Muscle of back (tissue), 13 donors: ENCODE results near the gene MS4A3. TPM values are rescaled to one million over a fixed set of nuclear protein-coding genes. Genes with fewer than 3 reads are reported as not detected.
"Not testable (repeated sequence)": the region's sequence is repeated elsewhere in the genome, so short reads cannot be mapped to it uniquely, and the experiment has no call there.

ENCODE experiments used
- DNase-seq, 3 donors: peaks; one replicate each; pipeline versions ENCODE4 v3.0.0 to v3.0.0-alpha.2; 2013
- long read RNA-seq, 9 donors: transcript quantifications; one replicate each; lab custom pipeline, GENCODE V29; 2026
- polyA plus RNA-seq, 10 donors: library from polyadenylated mRNA; unstranded; fragments of 120-200 nt; gene quantifications; one replicate each; pipeline ENCODE4 v1.2.1, GENCODE V29; 2013; ENCODE audit not compliant: insufficient read length in 10 of 10

The MS4A3 gene, protein sequence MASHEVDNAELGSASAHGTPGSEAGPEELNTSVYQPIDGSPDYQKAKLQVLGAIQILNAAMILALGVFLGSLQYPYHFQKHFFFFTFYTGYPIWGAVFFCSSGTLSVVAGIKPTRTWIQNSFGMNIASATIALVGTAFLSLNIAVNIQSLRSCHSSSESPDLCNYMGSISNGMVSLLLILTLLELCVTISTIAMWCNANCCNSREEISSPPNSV
- polyA plus RNA-seq, result 1 to 10 TPM in 4 of 10 donors, under 1 TPM in 6; 0.38 to 1.6 (median 0.77) TPM
- long read RNA-seq, donor 1, result 0 reads
- long read RNA-seq, donor 2, partial matches to known transcripts, result 0 of 1 reads
- long read RNA-seq, donor 2, other reads (novel, unspliced or antisense), result 0 of 1 reads
- long read RNA-seq, donor 3, result 0 reads
- long read RNA-seq, donor 4, result 0 reads
- long read RNA-seq, donor 5, result 0 reads
- long read RNA-seq, donor 6, result 0 reads
- long read RNA-seq, donor 7, result 0 reads
- long read RNA-seq, donor 8, result 0 reads
- long read RNA-seq, donor 9, result 0 reads

DNA sequence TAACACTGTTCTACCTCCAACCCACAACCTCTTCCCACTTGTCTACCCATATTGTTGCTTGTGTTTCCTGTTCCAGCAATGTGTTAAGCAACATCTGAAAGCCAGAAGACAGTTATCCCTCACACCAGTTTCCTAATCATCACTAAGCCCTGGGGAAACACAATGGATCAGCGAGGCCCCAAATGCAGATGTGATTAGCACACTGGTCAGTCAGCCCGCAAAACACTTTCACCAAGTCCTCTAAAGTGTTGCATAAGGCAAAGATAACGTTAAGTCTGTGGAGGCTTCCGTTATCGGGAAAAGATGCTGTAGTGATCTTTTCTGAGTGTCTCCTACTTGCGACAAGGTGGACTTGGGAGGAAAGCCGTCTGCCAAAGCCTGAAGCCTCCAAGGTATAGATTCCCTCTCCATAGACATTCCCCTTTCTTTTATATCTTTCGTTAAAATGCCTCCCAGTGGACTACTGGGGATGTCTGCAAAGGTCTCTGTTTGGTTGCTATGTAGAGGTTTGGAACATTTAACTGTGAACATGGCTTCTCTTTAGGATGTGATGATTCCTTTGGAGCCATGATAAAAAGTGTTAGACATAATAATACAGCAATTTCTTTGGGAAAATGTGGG is at the start of gene MS4A3:
TSS of gene MS4A3 (plus strand) at position 317 of the 621 bp plus-strand sequence. CDS start 4,496 bp downstream, outside the sequence.
- DNase-seq, result no peak

DNA sequence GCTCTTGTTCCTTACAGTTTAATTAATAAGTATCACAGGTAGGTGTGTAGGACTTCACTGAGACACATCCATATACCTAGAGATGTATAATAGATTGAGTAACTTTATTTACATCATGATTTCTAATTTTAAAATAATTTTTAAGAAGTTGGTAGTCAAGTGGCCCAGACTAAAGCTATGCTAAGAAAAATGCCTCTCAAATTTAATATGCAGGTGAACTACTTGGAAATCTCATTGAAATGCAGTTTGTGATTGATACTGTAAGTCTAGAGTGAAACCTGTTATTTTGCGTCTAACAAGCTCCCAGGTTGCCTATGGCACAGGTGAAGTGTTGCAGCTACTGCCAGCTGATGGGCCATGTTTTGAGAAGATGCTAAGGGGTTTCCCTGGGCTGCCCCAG is 39.6 kb upstream of the MS4A3 start, which contains the start of gene OOSP4B:
TSS of gene OOSP4B (plus strand) at position 301 of the 400 bp plus-strand sequence.
- DNase-seq, result no peak

DNA sequence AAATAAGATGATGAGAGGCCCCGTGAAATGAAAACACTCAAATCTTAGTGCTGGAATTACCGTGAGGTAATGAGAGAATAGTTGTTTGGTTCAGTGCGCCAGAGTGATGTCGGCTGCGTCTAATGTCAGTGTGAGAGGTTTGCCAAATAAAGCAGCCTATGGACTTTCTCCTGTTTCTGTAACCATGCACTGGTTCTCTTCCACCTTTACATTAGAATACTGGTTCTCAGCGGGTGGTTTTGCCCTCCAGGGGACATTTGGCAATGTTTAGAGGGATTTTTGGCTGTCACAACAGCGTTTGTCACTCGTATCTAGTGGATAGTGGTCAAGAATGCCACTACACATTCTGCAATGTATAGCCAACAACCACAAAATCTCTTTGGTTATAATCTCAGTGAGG is 38.4 kb upstream of the MS4A3 start:
- no peak for DNase-seq

DNA sequence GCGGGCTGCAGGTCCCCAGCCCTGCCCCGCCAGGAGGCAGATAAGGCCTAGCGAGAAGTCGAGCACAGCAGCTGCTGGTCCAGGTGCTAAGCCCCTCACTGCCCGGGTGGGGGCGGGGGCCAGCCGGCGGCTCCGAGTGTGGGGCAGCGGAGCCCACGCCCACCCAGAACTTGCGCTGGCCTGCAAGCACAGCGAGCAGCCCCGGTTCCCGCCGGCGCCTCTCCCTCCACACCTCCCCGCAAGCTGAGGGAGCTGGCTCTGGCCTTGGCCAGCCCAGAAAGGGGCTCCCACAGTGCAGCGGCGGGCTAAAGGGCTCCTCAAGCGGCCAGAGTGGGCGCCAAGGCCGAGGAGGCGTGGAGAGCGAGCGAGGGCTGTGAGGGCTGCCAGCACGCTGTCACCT is 36.1 kb upstream of the MS4A3 start:
- not testable (repeated sequence) for DNase-seq

DNA sequence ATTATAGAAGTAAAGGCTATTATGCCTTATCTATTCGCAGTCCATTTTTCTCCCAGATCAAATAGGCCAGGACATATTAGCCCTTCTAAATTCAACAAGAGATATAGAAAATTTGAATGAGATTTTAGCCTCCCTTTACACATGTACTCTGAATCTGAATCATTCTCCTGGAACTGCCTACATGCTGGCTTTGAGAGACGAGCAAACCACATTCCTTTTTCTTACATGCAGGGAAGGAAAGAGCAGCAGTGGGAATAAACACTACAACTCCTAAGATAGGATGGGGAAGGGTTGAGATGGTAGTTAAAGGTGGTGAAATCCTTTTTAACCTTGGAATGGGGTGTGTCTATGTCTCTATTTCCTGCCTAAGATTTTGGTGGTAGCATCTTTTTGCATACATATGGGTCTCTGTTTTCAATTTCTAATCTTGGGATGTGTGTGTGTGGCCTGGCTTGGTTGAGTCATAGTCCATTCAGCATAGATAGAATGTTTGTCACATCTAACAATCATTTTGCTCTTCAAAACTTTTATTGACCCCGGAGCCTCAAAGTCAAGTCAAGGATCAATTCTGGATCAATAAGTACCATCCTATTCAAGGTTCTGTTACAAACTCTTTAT is 27.3 kb upstream of the MS4A3 start:
- DNase-seq, result no peak

DNA sequence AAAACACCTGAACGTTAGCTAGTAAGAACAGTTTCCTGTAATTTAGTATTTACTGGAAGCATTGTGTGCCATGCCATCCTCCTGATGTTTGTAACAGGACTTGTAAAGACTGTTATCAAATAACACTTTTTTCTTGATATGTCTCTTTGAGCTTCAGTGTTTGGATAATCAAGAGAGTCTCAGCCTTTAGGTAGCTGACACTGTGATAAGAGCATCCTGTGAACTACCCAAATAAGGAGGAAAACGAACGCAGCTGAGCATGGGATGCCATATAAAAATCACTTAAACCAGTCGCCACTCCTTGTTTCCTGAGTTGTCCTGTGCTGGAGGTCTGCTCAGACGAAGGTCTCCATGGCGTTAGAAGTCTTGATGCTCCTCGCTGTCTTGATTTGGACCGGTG is 16.4 kb upstream of the MS4A3 start, which contains the start of gene OOSP2:
TSS of gene OOSP2 (plus strand) at position 301 of the 400 bp plus-strand sequence. CDS start at position 352, 51 bp downstream.
- no peak for DNase-seq

DNA sequence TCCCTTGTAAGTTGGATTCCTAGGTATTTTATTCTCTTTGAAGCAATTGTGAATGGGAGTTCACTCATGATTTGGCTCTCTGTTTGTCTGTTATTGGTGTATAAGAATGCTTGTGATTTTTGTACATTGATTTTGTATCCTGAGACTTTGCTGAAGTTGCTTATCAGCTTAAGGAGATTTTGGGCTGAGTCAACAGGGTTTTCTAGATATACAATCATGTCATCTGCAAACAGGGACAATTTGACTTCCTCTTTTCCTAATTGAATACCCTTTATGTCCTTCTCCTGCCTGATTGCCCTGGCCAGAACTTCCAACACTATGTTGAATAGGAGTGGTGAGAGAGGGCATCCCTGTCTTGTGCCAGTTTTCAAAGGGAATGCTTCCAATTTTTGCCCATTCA is 6.0 kb upstream of the MS4A3 start:
- DNase-seq, result not testable (repeated sequence)

DNA sequence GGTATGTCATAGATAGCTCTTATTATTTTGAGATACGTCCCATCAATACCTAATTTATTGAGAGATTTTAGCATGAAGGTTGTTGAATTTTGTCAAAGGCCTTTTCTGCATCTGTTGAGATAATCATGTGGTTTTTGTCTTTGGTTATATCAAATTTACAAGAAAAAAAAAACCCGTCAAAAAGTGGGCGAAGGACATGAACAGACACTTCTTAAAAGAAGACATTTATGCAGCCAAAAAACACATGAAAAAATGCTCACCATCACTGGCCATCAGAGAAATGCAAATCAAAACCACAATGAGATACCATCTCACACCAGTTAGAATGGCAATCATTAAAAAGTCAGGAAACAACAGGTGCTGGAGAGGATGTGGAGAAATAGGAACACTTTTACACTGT is 5.6 kb upstream of the MS4A3 start:
- not testable (repeated sequence) for DNase-seq

DNA sequence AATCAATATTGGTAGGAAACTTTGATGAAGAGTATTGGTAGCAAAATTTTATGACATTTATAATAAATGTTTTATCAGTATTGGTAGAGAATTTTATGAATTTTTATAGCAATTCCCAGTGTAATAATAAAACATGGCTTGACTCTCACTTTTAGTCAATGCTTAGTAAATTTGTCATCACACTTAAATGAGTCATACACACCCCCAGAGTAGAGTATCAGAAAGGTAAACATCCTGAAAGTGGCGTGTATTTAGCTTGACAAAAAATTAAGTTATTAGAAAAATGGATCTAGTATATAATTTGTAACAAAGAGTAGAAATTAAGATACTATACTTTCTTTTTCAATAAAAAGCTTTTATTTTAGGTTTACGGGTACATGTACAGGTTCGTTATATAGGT is 2.6 kb downstream of the MS4A3 start:
- DNase-seq, result no peak

DNA sequence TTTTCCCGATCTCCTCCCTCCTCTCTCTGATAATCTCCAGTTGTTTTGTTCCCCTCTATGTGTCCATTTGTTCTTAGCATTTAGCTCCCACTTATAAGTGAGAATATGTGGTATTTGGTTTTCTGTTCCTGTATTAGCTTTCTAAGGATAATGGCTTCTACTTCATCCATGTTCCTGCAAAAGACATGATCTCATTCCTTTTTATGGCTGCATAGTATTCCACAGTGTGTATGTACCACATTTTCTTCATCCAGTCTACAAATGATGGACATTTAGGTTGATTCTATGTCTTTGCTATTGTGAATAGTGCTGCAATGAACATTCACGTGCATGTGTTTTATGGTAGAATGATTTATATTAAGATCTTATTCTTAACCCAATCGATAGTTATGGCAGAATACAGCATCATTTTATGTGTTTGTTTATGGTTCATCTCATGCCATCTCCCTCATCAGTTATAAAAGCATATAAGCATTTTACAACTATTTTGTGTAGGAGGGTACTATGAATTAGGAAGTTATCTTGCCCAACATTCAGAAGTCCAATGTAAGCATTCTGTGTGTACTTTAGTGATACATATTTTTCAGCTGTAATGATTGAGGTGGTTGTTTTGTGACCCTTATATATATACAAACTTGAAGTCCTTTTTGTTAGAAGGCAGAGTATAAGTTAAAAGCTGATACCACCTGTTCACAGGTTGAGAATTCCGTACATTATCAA is 3.2 kb downstream of the MS4A3 start:
- no peak for DNase-seq

DNA sequence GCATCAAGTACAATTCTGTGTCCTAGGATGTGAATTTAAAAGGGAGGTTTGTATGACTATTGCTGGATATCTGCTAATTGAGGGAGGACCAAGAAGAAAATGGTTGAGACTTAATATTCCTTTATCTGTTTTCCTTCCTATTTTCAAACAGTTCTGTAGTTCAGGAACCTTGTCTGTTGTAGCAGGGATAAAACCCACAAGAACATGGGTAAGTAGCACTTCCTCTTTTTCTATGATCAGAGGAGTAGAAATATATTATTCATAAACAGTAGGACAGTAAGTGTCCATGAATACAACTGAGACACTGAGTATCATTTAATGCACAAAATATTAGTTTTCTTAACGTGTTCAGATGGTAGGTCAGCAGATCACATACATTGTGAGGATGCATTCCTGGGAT is 7.6 kb downstream of the MS4A3 start:
- DNase-seq, result no peak

DNA sequence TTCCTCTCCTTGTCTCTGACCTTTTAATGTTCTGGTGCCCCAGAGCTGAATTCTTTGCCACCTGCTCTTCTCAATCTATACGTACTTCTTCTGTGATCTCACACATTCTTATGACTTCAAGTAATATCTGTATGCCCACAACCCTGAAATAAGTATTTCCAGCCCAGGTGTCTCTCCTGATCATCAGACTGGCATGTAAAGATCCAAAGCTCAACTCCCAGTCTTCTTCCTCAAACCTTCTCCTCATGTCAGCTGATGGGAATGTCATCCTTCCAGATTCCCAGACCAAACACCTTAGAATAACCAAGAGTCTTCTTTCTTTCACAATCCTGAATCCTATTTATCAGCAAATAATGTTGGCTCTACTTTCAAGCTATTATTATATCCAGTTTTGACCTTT is 9.3 kb downstream of the MS4A3 start:
- DNase-seq, result no peak

DNA sequence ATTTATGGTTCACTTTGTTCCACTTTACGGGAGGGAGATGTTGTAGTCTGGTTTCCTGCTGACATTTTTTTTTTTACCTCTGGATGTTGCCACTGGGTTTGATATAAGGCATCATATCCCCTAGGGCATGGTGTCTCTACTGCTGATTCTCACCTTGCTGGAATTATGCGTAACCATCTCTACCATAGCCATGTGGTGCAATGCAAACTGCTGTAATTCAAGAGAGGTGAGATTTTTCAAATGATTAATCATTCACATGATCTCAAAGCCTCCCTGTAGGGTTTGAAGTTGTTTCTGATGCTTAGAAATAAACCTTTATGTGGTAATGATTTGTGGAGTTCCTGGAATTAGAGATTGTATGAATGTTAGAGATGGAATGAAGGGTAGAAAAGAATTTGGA is 13.0 kb downstream of the MS4A3 start:
- DNase-seq, result no peak

DNA sequence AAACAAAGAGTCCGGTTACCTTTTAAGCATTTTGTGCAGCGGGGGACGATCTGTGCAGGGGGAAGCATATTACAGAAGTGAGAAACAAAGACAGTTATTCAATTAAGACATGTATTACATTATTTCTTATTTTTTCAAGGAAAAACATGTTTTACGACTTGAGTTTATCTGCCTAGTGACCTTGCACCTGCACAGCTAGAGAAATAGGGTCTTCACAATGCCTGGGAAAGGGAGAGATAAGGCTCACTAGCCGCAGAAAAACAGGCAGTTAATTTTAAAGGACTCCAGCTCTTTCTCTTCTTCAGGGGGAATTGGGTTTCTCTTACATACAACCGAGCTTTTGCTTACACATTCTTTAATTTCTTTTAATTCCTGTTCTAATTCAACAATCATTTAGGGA is 15.2 kb downstream of the MS4A3 start:
- DNase-seq, result not testable (repeated sequence)

DNA sequence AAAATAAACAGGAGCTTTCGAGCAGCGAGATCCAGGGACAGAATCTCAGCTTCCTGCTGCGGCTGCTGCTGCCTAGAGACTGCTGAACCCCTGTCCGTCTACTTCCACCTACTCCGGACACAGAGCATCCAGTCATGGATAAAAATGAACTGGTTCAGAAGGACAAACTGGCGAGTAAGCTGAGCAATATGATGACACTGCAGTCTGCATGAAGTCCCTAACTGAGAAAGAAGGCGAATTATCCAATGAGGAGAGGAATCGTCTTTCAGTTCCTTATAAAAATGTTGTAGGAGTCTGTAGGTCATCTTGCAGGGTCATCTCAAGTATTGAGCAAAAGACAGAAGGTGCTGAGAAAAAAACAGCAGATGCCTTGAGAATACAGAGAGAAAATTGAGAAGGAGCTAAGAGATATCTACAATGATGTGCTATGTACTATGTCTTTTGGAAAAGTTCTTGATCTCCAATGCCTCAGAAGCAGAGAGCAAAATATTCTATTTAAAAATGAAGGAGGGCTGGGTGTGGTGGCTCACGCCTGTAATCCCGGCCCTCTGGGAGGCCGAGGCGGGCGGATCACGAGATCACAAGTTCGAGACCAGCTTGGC is 20.9 kb downstream of the MS4A3 start:
- no peak for DNase-seq

DNA sequence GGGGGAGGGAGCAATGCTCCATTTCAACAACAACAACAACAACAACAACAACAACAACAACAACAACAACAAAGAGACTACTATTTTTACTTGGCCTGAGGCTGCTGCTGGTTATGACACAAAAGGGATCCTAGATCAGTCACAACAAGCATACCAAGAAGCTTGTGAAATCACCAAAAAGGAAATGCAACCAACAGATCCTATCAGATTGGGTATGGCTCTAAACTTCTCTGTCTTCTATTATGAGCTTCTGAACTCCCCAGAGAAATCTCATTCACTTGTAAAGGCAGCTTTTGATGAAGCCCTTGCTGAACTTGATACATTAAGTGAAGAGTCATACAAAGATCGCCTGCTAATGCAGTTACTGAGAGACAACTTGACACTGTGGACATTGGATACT is 21.5 kb downstream of the MS4A3 start:
- no peak for DNase-seq

DNA sequence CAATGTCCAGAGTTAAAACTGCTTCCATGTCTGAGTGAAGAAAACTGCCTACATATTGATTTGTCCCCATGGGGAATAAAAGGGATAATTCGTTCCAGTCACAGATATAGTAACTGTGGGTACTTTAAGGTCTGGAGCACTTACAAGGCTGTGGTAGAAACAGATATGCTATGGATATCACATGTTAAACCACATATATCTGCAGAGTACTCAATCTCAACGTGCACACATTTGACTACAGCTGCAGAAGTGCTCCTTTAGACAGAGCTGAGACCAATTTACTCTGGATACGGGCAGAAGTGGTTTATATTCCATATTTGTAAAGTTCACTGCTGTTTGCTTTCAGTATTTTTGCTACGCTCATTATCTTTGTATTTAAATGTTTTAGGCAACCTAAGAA is 22.3 kb downstream of the MS4A3 start:
- no peak for DNase-seq

DNA sequence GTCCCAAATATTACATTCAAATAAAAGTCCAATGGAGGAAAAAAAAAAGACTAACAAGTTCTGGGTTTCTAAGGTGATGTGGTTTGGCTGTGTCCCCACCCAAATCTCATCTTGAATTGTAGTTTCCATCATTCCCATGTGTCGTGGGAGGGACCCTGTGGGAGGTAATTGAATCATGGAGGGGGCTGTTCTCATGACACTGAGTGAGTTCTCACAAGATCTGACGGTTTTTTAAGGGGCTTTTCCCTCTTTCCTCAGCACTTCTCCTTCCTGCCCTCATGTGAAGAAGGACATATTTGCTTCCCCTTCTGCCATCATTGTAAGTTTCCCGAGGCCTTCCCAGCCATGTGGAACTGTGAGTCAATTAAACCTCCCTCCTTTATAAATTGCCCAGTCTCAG is 24.1 kb downstream of the MS4A3 start:
- no peak for DNase-seq

DNA sequence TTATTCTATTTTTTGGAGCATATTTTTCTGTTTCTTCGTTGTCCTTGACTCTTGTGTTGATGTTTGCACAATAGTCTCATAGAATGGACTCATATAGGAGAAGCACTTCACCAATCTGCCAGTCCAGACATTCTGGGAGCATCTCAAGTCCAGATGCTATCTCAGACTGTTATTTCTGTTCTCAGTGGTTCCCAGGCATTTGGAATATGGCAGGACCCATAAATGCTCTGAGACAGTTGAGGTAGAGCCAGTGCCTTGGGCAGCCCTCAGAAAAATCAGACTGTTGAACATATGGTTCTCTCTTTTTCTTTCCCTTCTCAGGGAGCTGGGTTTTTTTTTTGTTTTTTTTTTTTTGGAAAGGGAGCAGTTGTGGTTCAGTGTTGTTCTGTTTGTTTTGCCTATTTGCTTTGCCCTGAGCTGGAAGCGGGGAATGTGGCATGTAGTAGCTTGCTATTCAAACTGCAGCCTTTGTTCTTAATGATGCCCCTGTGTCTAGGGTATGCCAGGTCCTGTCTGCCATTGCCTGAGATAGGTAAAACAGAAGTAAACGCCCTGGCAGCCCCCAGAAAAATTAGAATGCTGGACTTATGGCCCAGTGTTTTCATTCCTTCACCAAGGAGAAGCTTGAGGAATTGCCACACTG is 28.3 kb downstream of the MS4A3 start:
- no peak for DNase-seq

DNA sequence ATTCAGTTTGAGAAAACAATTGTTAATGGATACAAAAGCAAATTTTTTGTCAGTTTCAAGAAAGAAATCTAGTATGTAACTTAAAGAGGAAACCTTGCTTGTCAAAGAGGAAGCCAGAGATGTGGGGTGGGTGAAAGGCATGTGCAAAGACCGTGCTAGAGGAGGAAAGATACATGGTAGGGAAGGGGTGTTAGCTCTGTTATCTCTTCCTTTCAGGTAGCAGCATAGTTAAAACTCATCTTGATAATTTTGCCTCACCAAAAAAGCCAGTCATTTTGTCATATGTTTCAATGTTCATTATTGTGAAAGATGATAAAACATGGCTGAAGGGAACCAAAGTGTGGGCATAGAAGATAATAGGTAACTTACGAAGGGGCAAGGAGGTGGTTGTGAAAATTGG is 29.4 kb downstream of the MS4A3 start:
- no peak for DNase-seq

DNA sequence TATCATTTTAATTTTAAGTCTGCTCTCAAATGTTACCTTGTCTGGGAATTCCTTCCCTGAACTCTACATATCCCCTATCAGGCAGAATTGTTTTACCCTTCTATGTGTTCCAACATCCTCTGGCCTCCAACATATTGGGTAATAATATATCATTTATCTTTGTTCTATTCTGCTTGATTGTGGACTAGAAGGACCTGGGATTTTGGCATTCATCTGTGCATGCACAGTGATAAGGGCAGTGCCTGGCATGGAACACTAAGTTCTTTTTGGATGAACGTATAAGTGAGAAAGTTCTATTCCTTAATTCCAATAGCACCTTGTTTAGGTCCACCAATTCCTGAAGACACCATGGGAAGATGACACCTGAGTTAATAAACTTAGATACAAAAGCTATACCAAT is 30.8 kb downstream of the MS4A3 start:
- no peak for DNase-seq
